Activated CD4-positive, alpha-beta T cell treated with anti-CD3 and anti-CD28 coated beads, Interleukin-2, Interleukin-4, amounts not matched to agents 100 ng/mL and 50 ng/mL, durations not matched to agents 16 hours and 8 hours (primary cell): Measurements from ENCODE around the gene CIRBP.

ENCODE experiments used
- DNase-seq: peaks from one replicate; pipeline ENCODE4 v3.0.0-alpha.2; 2020; ENCODE audit warnings: low spot score

Gene CIRBP

DNA sequence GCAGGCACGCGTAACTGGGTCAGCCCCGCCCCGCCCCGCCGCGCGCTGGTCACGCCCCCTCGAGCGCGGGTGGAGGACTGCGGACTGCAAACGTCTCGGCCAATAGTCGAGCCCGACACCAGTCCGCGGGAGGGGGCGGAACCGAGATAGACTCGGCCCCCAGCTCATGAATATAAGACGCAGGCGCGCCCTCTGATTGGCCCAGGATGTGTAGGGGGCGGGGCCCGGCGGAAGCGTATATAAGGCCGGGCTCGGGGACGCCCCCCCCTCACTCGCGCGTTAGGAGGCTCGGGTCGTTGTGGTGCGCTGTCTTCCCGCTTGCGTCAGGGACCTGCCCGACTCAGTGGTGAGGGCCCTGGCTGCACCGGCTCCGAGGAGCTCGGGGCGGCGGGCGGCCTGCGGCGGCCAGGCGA lies at the start of gene CIRBP:
Gene CIRBP (plus strand): TSS at position 268 of the 413 bp plus-strand sequence. CDS start 1,602 bp downstream, outside the sequence.
- DNase-seq: peak; percentile 99

DNA sequence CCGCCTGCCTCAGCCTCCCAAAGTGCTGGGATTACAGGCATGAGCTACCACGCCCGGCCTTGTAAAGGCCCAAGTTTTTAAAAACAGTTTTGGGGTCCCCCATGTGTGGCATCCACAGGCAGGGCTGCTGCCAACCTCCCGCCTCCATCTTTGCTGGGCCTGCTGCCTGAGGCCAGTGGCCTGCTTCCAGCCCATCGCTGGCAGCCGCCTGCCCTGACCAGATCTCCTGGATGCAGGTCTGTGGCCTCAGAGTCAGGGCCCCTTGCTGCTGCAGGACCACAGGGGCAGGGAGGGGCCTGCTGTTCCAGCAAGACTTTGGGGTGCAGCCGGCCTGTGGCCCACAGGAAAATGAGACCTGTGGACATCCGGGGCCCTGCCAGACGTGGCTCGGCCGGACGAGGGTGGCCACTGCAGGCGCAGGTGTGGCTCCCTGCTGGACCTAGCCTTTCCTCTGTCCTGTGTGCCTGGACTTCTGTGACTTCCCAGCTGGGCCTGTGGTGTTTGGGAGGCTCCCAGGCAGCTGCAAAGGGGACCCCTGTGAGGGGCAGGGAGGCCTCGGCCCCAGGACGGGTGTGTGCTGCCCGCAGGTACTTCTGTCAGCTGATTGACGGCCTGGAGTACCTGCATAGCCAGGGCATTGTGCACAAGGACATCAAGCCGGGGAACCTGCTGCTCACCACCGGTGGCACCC lies 49.2 kb upstream of the CIRBP start:
- no peak for DNase-seq

DNA sequence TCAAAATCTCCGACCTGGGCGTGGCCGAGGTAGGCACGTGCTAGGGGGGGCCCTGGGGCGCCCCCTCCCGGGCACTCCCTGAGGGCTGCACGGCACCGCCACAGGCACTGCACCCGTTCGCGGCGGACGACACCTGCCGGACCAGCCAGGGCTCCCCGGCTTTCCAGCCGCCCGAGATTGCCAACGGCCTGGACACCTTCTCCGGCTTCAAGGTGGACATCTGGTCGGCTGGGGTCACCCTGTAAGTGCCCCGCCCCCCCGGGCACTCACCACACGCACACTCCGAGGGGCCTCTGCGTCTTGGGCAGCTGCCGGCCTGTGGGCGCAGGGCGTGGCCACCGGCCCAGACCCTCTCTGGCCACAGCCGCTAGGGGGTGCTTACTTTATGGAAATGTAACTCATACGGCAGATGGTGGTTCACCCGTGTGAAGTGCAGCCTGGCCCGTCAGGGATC lies 48.6 kb upstream of the CIRBP start:
- DNase-seq: no peak

DNA sequence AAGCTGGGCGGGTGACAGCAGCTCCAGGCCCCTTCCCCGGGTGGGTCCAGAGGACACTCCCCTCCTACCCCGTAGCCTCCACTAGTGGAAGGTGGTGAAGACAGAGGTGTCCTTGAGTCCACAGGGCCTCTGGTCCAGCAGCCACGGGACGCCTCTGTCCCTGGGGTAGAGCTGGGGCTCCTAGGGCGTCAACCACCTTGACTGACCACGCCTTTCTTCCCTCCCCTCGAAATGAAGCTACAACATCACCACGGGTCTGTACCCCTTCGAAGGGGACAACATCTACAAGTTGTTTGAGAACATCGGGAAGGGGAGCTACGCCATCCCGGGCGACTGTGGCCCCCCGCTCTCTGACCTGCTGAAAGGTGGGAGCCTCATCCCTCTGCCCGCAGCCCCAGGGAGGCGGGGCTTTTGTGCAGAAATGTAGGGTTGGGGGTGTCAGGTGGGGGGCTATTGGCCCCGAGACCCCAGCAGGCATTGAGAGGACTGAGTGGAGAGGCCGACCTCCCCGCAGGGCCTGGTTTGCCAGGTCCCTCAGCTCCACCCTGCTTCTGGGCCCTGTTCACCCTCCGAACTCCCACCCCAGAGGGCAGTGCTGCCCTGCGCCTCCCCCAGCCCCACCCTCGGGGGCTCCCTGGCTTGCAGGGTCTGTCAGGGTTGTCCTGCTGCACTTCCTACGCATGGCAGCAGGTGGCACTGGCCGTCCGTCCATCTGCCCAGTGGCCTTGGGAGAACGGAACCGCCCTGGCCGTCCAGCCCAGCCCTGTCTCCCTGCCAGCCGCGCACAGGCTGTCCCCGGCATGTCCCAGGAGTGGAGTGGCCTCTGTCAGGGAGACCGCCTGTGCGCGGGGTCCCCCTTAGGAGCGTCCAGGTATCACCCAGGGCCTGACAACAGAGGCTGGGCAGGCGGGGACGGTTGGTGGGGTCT lies 47.9 kb upstream of the CIRBP start:
- DNase-seq: no peak

DNA sequence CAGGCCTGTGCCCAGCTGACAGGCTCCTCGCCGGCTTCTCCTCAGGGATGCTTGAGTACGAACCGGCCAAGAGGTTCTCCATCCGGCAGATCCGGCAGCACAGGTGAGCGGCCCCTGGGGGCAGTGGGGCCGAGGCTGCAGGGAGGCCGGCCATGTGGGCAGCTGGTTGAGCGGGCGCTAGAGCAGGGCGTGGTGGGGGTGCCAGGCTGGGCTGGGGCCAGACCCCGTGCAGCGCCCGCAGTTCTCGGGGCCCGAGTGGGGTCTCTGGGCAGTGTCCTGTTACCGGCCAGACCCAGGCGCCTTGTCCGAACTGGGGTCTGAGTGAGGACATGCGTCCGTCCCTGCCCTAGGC lies 47.3 kb upstream of the CIRBP start:
- DNase-seq: no peak

DNA sequence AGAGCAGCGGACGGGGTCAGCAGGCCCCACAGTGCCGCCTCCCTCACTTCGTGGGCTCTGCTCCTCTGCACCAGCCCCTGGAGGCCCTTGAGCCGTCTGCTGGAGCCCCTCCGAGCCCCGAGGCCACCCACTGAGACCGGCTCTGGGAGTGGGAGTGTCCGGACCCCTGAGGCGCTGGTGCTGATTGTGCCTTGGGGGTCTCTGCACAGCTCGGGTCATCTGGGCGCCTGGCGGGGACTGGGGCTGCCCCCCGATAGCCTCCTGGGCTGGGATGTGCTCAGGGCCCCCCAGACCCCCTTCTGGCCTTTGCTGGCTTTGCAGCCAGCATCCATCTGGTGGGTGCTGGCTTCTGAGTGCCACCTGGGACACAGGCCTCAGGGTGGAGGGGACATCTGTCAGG lies 46.7 kb upstream of the CIRBP start:
- no peak for DNase-seq

DNA sequence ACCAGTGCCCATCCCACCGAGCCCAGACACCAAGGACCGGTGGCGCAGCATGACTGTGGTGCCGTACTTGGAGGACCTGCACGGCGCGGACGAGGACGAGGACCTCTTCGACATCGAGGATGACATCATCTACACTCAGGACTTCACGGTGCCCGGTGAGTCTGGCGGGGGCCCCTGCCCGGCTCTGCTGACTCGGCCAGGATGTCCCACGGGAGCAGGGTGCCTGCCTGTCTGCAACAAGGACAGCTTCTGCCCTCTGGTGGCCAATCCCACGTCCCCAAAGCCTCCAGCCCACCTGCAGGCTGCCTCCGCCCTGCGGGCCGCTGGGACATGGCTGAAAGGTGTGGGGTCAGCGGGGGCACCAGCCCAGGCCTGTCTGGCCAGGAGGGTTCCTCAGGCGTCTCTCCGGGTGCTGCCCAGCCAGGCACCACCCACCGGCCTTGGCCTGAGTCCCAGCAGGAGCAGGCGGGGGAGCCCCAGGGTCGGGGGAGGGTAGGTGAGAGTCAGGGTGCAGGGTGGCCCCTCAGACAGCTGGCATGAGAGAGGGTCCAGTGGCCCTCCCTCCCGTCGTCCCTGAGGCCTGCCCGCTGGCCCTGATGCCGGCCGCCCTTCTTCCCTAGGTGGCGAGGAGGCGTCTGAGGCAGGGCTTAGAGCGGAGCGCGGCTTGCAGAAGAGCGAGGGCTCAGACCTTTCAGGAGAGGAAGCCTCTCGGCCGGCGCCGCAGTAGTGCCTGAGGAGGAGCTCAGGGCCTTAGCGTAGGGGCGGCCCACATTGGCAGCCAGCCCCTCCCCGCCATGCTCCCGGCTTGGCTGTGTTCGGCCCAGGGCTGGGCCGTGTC lies 45.9 kb upstream of the CIRBP start:
- no peak for DNase-seq

DNA sequence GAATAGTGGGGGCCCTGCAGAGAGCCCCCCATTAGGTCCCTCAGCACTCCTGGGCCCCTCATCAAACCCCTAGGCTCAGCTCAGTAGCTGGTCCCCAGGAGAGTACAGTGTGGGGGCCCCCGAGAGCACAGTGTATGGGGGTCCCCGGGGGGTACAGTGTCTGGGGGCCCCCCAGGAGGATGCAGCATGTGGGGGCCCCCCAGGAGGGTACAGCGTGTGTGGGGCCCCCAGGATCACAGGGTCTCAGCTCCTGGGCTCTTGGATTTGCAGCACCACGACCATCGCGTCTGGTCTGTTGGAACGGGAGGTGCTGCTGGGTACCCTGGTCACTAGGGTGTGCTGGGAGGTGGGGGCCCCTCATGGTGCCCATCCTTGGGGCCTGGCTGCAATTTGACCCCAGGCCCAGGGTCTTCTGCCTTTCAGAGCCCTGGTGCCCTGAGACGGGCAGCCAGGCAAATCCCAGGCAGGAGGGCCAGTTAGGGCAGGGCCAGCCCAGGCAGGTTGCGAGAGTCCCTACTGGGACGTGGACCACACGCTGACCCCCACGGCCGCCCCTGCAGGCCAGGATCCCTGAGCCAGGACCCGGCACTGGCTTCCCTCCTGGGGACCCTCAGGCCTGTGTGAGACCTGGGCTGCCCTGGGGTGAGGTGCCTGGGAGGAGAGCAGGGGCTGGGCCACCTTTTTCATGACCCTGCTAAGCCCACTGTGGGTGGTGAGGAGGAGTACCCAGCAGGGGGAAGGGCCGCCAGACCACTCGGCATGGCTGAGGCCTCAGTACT lies 44.9 kb upstream of the CIRBP start:
- DNase-seq: no peak

DNA sequence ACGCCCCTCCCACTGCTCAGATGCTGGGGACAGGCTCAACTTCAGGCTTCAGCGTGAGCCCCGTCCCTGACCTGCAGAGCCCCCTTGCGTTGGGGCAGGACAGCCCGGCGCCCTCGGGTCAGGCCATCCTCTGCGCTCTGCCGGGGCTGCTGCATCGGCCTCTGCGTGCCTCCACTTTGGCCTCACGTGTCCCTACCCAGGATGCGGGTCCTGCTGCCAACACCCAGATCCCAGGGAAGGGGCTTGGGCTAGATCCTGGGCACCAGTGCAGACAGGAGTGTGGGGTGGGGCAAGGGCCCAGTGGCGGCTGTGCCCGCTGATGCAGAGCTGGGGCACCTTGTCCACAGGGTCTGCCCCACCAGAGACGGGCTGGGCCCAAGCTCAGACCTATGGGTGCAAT lies 44.3 kb upstream of the CIRBP start:
- no peak for DNase-seq

DNA sequence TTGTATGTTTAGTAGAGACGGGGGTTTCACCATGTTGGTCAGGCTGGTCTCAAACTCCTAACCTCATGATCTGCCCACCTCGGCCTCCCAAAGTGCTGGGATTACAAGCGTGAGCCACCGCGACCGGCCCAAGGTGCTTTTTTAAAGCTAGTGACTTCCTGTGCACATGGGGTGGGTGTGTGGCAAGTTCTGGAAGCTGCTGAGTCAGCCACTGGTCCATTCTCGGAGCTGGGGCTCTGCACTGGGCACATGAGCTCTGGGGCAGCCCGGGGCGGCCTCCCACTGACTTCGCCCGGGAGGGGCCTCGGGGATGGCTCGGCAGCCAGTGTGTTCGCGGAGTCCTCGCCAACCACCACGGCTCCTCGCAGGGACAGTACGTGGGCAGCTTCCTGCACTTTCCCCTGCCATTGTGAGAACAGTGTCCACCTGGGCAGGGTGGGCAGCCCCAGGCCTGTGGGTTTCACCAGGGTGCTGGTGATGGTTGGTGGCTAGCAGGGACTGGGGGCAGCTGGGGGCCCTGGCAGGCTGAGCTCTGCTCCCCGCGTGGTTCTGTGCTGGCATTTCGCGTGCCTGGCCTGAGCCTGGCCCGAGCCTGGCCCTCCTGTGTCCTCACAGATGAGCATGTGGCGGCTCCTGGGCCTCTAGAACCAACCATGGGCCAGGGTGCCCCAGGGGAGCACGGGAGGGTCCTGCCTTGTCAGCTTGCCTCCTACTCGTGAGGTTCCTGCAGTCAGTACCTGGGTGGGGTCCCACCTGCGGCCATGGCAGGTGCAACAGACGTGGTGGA lies 43.5 kb upstream of the CIRBP start:
- no peak for DNase-seq

DNA sequence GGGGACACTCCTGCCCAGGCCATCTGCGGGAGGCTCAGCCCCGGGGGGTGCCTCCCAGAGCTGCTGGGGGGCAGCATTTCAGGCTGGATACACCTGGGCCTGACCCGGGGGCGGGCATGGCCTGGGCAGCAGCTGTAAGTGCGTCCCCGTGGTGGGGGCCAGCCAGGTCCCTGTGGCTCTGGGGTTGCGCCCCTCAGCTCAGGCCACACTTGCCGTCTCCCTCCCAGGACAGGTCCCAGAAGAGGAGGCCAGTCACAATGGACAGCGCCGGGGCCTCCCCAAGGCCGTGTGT lies 43.0 kb upstream of the CIRBP start:
- no peak for DNase-seq

DNA sequence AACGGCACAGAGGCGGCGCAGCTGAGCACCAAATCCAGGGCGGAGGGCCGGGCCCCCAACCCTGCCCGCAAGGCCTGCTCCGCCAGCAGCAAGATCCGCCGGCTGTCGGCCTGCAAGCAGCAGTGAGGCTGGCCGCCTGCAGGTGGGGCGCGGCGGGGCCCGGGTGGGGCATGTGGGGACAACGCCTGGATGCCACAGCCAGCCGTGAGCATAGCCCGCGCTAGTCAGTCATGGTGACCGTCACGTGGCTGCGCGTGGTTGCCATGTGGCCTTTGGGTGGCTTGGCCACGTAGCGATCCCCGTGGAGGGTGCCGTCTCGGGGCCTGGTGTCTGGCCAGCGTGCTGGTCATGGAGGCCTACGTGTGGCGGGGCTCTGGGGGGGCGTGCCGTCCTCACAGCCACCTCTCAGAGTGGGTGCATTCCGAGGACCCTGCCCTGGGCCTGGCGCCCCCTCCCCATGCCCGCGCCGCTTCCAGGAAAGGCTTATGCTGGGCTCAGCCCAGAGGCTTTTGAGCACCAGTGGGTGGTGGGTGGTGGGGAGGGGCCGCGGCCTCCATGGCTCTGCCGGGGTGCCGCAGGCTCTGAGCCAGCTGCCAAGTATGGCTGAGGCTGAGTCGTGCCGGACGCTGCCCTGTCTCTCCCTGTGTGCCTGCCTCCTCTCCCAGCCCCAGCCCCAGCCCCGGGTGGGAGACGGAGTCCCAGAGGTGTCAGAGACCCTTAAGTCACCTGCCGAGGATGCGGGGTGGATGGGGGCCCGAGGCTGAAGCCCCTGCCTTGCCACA lies 42.4 kb upstream of the CIRBP start:
- no peak for DNase-seq

DNA sequence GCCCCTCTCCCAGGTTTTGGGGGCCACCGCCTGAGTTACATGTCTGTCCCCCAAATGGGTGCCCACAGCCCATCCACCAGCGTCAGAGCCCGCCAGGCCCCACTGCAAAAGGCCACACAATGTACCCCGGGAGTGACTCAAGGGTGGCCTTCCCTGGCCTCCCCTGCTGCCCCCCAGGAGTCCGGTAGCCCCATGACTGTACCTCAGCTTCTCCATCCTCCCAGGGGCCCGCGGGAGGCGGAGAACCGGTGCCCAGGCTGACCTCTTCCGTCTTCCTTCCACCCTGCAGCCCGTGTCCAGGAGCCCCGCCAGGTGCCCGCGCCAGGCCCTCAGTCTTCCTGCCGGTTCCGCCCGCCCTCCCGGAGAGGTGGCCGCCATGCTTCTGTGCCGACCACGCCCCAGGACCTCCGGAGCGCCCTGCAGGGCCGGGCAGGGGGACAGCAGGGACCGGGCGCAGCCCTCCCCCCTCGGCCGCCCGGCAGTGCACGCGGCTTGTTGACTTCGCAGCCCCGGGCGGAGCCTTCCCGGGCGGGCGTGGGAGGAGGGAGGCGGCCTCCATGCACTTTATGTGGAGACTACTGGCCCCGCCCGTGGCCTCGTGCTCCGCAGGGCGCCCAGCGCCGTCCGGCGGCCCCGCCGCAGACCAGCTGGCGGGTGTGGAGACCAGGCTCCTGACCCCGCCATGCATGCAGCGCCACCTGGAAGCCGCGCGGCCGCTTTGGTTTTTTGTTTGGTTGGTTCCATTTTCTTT lies 41.7 kb upstream of the CIRBP start:
- DNase-seq: no peak

DNA sequence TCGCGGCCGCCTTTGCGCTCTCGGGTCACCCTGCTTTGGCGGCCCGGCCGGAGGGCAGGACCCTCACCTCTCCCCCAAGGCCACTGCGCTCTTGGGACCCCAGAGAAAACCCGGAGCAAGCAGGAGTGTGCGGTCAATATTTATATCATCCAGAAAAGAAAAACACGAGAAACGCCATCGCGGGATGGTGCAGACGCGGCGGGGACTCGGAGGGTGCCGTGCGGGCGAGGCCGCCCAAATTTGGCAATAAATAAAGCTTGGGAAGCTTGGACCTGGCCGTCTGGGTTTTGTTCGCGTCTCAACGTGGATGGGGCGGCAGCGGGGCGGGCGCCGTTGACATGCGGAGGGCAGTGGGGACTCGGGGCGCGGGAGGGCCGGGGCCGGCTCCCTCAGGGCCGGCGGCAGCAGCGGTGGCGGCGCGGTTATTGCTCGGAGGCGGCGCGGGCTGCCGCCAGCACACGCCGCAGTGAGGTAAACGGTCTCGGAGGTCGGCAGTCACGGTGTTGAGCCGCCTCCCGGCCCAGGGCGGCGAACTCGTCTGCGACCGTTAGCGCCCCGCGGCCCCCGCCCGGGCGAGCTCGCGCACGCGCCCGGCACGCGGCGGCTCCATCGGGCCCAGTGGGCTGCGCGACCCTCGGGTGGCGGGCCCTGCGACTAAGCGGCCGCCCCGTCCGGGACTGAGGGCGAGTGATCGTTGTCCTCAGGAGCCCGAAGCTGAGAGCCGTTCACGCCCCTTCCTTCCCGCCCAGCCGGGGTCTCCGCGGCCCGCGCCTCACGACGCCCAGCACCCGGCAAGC lies 40.8 kb upstream of the CIRBP start:
- DNase-seq: no peak

DNA sequence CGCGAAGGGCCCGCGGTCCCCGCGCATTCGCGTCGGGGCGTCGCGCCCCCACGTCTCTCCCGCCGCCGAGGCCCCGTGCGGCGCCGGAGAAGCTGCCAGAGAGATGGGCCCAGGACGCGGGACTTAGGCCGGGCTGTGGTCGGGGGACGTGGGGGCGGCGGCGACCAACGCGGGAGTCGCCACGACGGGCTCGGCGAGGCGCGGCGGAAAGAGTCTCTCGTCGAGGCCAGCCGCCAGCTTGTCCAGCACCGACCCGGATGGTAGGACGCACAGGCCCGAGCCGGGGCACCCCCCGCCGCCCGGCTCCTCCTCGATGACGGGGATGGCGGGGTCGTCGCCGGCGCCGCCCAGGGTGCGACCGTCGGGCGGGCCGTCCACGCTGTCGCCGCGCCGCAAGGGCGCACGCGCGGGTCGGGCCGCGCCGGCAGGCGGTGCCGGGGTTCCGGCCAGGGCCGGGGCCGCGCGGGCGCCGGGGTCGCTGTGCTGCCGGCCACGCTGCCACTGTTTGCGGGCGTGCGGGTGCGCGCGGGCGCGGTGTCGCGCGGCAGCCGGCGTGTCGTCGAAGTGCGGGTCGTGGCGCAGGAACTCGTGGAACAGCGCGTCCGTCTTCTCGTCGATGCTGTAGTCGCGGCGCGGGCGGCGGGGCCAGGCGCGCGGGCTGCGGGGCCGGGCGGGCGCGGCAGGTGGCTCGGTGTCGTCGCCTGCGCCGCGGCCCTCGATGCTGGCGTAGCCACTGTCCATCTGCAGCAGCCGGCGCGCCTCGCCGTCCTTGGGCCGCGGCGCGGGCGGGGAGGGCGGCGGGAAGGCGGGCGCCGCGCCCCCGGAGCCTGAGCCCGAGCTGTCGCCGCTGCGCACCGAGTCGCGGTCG lies 39.8 kb upstream of the CIRBP start:
- DNase-seq: no peak

DNA sequence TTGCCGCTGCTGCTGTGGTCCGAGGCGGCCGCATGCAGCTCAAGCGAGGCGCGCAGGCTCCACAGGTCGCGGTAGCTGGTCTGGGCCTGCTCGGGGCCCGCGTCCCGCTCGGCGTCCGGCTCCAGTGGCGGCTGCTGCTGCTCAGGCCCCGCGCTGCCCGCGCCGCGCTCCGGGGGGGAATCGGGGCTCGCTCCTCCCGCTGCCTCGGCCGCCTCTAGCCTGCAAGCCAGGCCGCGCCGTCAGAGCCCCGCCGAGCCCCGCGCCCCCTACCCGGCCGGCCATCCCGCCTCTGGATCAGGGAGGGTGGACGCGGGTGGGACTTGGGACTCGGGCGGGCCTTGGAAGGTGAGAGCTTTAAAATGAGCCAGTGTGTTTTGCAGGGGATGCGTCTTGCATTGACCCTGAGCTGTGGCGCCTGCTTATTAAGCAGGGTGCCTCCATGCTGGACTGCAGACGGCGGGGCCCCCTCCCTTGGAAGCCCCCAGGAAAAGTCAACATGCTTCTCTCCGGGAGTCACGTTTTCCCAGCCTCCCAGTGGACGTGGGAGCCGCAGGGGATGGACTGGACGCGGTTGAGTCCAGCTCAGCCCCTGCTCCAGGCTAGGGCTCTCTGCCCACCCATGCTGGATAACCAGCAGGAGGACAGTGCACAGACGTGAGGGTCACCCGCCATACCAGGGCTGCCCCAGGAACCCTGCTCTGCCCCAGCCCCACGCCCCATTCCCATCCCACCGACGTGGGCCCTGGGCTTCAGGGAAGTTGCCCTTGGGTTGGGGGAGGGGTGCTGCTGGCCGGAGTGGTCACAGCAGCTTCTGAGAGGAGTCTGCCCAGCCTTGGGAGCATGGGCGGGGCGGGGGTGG lies 39.0 kb upstream of the CIRBP start:
- DNase-seq: no peak
